Endothelial cell of umbilical vein (primary cell): ENCODE measurements around the gene SH3PXD2A. TPM values are rescaled to one million over a fixed set of nuclear protein-coding genes. Genes with fewer than 3 reads are reported as not detected.

ENCODE experiments used
- BruUV-seq: library from RNA; stranded (reverse); fragments of 400-500 nt; replicated peaks from 2 replicates; lab custom pipeline; 2021; lab: Mats Ljungman, UMichigan
- CTCF ChIA-PET: fragments of 300-600, 350-600 bp; sonication (Branson Sonifier 250); formaldehyde crosslinking; loops from one replicate; lab custom pipeline; 2021; ENCODE audit warnings: antibody characterized with exemption, inconsistent platforms; lab: Charles Lee
- POLR2A ChIA-PET: fragments of 300-600, 350-600 bp; sonication (Branson Sonifier 250); formaldehyde crosslinking; loops from one replicate; lab custom pipeline; 2021; ENCODE audit warnings: antibody characterized with exemption, inconsistent platforms; lab: Charles Lee
- DNase-seq: peaks from one replicate; pipeline ENCODE4 v3.0.0-alpha.2; 2011; ENCODE audit warnings: low read depth, low spot score
- FAIRE-seq: peaks from 2 replicates; lab custom pipeline; 2011; peaks lifted over from hg19 to GRCh38; lab: Jason Lieb, UNC
- H2AFZ ChIP-seq: 2 replicates; pipeline ENCODE4 v1.6.0; 2012; ENCODE audit warnings: low read depth, low read length, control low read depth, inconsistent platforms
- H3K27ac ChIP-seq: 2 replicates; pipeline ENCODE4 v1.5.1; 2011; ENCODE audit warnings: low read depth, mild to moderate bottlenecking, control low read depth, low read length, moderate library complexity; ENCODE audit not compliant: insufficient read depth
- H3K27me3 ChIP-seq, 2 experiments: 2 replicates each; pipeline versions ENCODE4 v1.6.0 to v1.6.1; 2011; ENCODE audit warnings: low read length in 2 of 2, mixed read lengths in 1 of 2; ENCODE audit not compliant: control insufficient read depth in 2 of 2, insufficient read depth in 2 of 2
- H3K36me3 ChIP-seq, 2 experiments: 2 replicates in 1 of 2; 3 replicates in 1 of 2; pipeline ENCODE4 v1.5.1; 2011; ENCODE audit warnings: low read length in 2 of 2, mild to moderate bottlenecking in 1 of 2, moderate library complexity in 1 of 2; ENCODE audit not compliant: control insufficient read depth in 2 of 2, insufficient read depth in 2 of 2; ENCODE audit errors: extremely low read depth in 1 of 2
- H3K4me1 ChIP-seq: 3 replicates; pipeline ENCODE4 v1.5.1; 2011; ENCODE audit warnings: mild to moderate bottlenecking, low read length; ENCODE audit not compliant: control insufficient read depth, insufficient read depth; ENCODE audit errors: extremely low read depth
- H3K4me2 ChIP-seq: 2 replicates; pipeline ENCODE4 v1.6.1; 2011; ENCODE audit warnings: low read length, control low read depth, mixed read lengths; ENCODE audit not compliant: insufficient read depth
- H3K4me3 ChIP-seq, 3 experiments: fragments of 200-600 bp in 1 of 3; sonication (generic), shearing (Covaris generic) in 1 of 3; replicated peaks in 1 of 3; 2 replicates each; pipeline ENCODE4 v1.5.1; 2011 to 2016; ENCODE audit warnings: control low read depth in 3 of 3, low read length in 3 of 3, mild to moderate bottlenecking in 2 of 3, inconsistent platforms in 1 of 3, low read depth in 1 of 3, moderate library complexity in 1 of 3; ENCODE audit not compliant: insufficient read depth in 1 of 3
- H3K79me2 ChIP-seq: 2 replicates; pipeline ENCODE4 v1.6.0; 2012; ENCODE audit warnings: low read length, inconsistent platforms; ENCODE audit not compliant: control insufficient read depth, insufficient read depth
- H3K9ac ChIP-seq: replicated peaks from 2 replicates; pipeline ENCODE3; 2011; ENCODE audit warnings: low read length, control low read depth; ENCODE audit not compliant: insufficient read depth; ENCODE audit errors: extremely low read depth
- H3K9me1 ChIP-seq: replicated peaks from 3 replicates; pipeline ENCODE4 v1.6.0; 2011; ENCODE audit warnings: mild to moderate bottlenecking, low read length; ENCODE audit not compliant: control insufficient read depth, insufficient read depth; ENCODE audit errors: extremely low read depth
- H3K9me3 ChIP-seq: replicated peaks from 2 replicates; pipeline ENCODE4 v1.5.1; 2012; ENCODE audit warnings: low read length, inconsistent platforms; ENCODE audit not compliant: control insufficient read depth, insufficient read depth
- H4K20me1 ChIP-seq: replicated peaks from 2 replicates; pipeline ENCODE3; 2011; ENCODE audit warnings: mild to moderate bottlenecking, low read length; ENCODE audit not compliant: control insufficient read depth, insufficient read depth; ENCODE audit errors: extremely low read depth
- CTCF ChIP-seq, 2 donors: IDR thresholded peaks; 1 replicate in 1 of 2; 2 replicates in 1 of 2; pipeline ENCODE4 v1.5.1; 2011; ENCODE audit warnings: low read length in 2 of 2, mild to moderate bottlenecking in 2 of 2, moderate library complexity in 2 of 2, control low read depth in 1 of 2, inconsistent platforms in 1 of 2, low read depth in 1 of 2; ENCODE audit not compliant: insufficient read depth in 1 of 2; ENCODE audit errors: extremely low read depth in 1 of 2
- EZH2 ChIP-seq: IDR thresholded peaks from 2 replicates; pipeline ENCODE4 v1.6.1; 2012; ENCODE audit warnings: borderline replicate concordance, low read depth, mild to moderate bottlenecking, moderate library complexity, low read length, inconsistent platforms; ENCODE audit not compliant: severe bottlenecking
- FOS ChIP-seq: IDR thresholded peaks from 2 replicates; pipeline ENCODE4 v1.6.1; 2011; ENCODE audit warnings: mild to moderate bottlenecking, low read length, moderate library complexity, borderline replicate concordance; ENCODE audit not compliant: insufficient read depth
- GATA2 ChIP-seq: IDR thresholded peaks from 2 replicates; pipeline ENCODE4 v1.7.0; 2011; ENCODE audit warnings: low read depth, mild to moderate bottlenecking, moderate library complexity, mixed read lengths, low read length; ENCODE audit not compliant: insufficient read length, insufficient read depth
- JUN ChIP-seq: IDR thresholded peaks from 2 replicates; pipeline ENCODE4 v1.6.1; 2011; ENCODE audit warnings: borderline replicate concordance, low read depth; ENCODE audit not compliant: insufficient read length, insufficient read depth
- MYC ChIP-seq: IDR thresholded peaks from one replicate; pipeline ENCODE4 v1.6.1; 2011; ENCODE audit warnings: mild to moderate bottlenecking, low read depth, low read length
- POLR2A ChIP-seq: IDR thresholded peaks from 2 replicates; pipeline ENCODE4 v1.6.1; 2012; ENCODE audit warnings: low read depth, mild to moderate bottlenecking, control low read depth, low read length
- dilution Hi-C: fragments of 300-500 bp; cut with MboI; formaldehyde crosslinking; loops from one replicate; pipeline ENCODE4 v1.15.0; 2019; ENCODE audit warnings: low sequenced_read_pairs; ENCODE audit not compliant: extremely low pct_ligation_motif_present
- intact Hi-C: fragments of 100-400 bp; cut with micrococcal nuclease; formaldehyde crosslinking; loops from one replicate; pipeline ENCODE4 v1.10.0; 2022
- polyA plus RNA-seq, 4 experiments: library from polyadenylated mRNA; depleted of rRNA in 3 of 4; stranded (reverse) in 3 of 4; unstranded in 1 of 4; fragments of >200 nt; gene quantifications; 2 replicates each; pipeline versions ENCODE4 v1.2.1 to v1.2.3, GENCODE V29; 2011 to 2012; ENCODE audit warnings: missing spikeins in 1 of 4
- total RNA-seq: library from RNA; stranded (reverse); gene quantifications from 2 replicates; pipeline ENCODE4 v1.2.3, GENCODE V29; 2021
- TF ChIP-seq, protein P1 (sequence below): IDR thresholded peaks from 2 replicates; pipeline ENCODE4 v1.6.1; 2011; ENCODE audit not compliant: insufficient read depth, insufficient read length

Gene SH3PXD2A
- total and polyA plus RNA-seq, 2 donors (not counting 3 experiments of a cell fraction or from before 2014, with no cell fraction given) = 1.4 to 5.1 TPM

DNA sequence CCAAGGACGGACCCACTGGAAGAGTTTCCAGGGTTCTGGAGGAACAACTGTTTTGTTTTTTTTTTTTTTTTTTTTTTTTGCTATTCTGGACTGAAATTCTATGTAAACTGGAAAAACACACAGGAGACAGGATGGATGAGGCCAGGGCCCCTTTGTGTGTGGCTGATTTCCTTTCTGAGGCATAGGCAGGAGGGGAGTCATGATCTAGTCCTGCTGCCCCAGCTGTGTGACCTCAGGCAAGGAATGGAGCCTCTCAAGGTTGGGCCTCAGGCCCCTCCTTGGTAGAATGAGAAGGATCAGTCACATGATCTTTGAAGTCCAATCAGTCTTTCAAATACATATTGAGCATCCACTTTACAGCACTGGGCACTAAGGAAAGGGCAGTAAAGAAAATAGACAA, 87.6 kb downstream of the SH3PXD2A start:
- Histone ChIP-seq H2AFZ (no peak overlapping the region), H3K4me3 (no peak overlapping the region), H3K36me3 (no peaks in the 10 kb centered on the region), H3K79me2 (no peaks in the 10 kb centered on the region), H3K4me1 (peaks cover 39% of the 10 kb centered on the region), H3K4me2 (no peak overlapping the region), H3K9ac (no peak overlapping the region), H3K27me3 (no peaks in the 10 kb centered on the region), H4K20me1 (no peaks in the 10 kb centered on the region), H3K9me1 (no peaks in the 10 kb centered on the region), H3K27ac (no peak overlapping the region), H3K9me3 (no peaks in the 10 kb centered on the region)
- FAIRE-seq (no peak), DNase-seq (no peak)
- BruUV-seq = no TSS peak
- CTCF ChIA-PET = interaction anchor here (0.7 kb wide), 1 partner anchor 55 kb away, joined by 4 read pairs; no protein-coding TSS in a partner anchor
- TF ChIP-seq JUN (no peak), POLR2A (no peak), GATA2 (no peak)
- intact Hi-C loops = no loop called here
- POLR2A ChIA-PET = no interaction called here
- dilution Hi-C loops = no loop called here

- DNase-seq (no peak), FAIRE-seq (no peak)
- Histone ChIP-seq H3K4me3 (no peak overlapping the region), H2AFZ (no peak overlapping the region), H3K27me3 (no peaks in the 10 kb centered on the region), H3K79me2 (no peaks in the 10 kb centered on the region), H3K4me2 (no peak overlapping the region), H3K9me1 (no peaks in the 10 kb centered on the region), H4K20me1 (no peaks in the 10 kb centered on the region), H3K9me3 (no peaks in the 10 kb centered on the region), H3K36me3 (no peaks in the 10 kb centered on the region), H3K9ac (no peak overlapping the region), H3K27ac (no peak overlapping the region), H3K4me1 (peaks cover 38% of the 10 kb centered on the region)
- ChIA-PET CTCF (interaction anchor here (0.7 to 1.1 kb wide), 2 partner anchors 13 to 54 kb away, joined by 4 read pairs; no protein-coding TSS in a partner anchor), POLR2A (no interaction called here)
- TF ChIP-seq FOS = no peak
- TF ChIP-seq MYC = no peak
- no peak for TF ChIP-seq POLR2A
- TF ChIP-seq, protein P1, sequence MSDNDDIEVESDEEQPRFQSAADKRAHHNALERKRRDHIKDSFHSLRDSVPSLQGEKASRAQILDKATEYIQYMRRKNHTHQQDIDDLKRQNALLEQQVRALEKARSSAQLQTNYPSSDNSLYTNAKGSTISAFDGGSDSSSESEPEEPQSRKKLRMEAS = no peak
- TF ChIP-seq EZH2 = no peak
- no peak for TF ChIP-seq GATA2
- no peak for TF ChIP-seq JUN
- no peak for TF ChIP-seq CTCF (IDR thresholded peaks at IDR 0.05; ENCODE audit: extremely low read depth in 1 of 2, insufficient read depth in 1 of 2, low read depth in 1 of 2, low read length in 2 of 2)
- dilution Hi-C loops (no loop called here), intact Hi-C loops (no loop called here)
- no TSS peak for BruUV-seq
Measured at GRCh38 chr10:103766751-103767505, 88.4 kb downstream of the SH3PXD2A start.
